ENCODE results near the gene HOXA3.

The HOXA3 gene

DNA sequence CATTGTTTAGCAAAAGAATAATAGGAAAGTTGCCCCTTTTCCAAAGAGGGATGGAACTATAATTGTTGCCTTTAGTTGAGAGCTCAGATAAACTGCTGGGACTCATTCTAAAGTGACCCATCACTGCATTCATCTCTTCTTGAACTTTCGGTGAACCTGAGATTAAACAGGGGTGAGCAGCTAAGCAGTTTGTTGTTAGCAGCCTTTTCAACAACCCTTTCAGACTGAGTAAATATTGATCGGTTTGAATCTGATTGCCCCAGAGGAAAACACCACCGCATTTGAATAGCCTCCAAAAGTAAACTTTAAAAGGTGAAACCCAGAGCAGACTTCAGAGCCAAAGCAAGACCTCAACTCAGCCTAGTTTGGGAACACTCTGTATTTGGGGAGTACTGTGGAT lies 61.3 kb downstream of the HOXA3 start:
- no peak overlapping the region for H2AFZ ChIP-seq (ENCODE audit: insufficient read depth, low read length, poor library complexity)
- no peak overlapping the region for H2BK120ac ChIP-seq (ENCODE audit: insufficient read depth, low read length, poor library complexity)
- peaks cover 15% of the 10 kb centered on the region for H3K9me3 ChIP-seq (ENCODE audit: insufficient read depth, low read depth, low read length)
- no peak overlapping the region for H3K9ac ChIP-seq (ENCODE audit: low read length)
- H2BK5ac ChIP-seq (ENCODE audit: low read depth, low read length, poor library complexity): no peak overlapping the region
- no peak overlapping the region for H3K18ac ChIP-seq (ENCODE audit: low read length)
- no peak overlapping the region for H3K14ac ChIP-seq (ENCODE audit: low read length)
- H3K23ac ChIP-seq (ENCODE audit: low read length): no peak overlapping the region
- no peak overlapping the region for H3K4me2 ChIP-seq (ENCODE audit: low read length)
- H2AK5ac ChIP-seq (ENCODE audit: low read length): no peak overlapping the region
- H4K8ac ChIP-seq (ENCODE audit: low read depth, low read length): no peak overlapping the region
- H3K4me3 ChIP-seq (ENCODE audit: low read depth, low read length): no peak overlapping the region
- no CpG with 5 or more reads among the region's 3 CpGs for WGBS (ENCODE audit: extremely low coverage, insufficient coverage, insufficient read length)
- peaks cover 0 to 3% of the 10 kb centered on the region in 2 experiments for H3K4me1 ChIP-seq (ENCODE audit: control insufficient read depth in 1 of 2, insufficient read depth in 2 of 2, low read length in 2 of 2)
- H4K12ac ChIP-seq (ENCODE audit: low read depth, low read length): no peak overlapping the region
- no peak overlapping the region for H2BK12ac ChIP-seq (ENCODE audit: low read length)
- no peak overlapping the region for H4K91ac ChIP-seq (ENCODE audit: low read depth, low read length)
- DNase-seq: no peak
- H3K27me3 ChIP-seq (ENCODE audit: insufficient read depth, low read length): peaks cover 68% of the 10 kb centered on the region
- no peaks in the 10 kb centered on the region for H3K79me1 ChIP-seq (ENCODE audit: low read length)
- no peak overlapping the region for H3K27ac ChIP-seq (ENCODE audit: low read depth, low read length)
- H3K4ac ChIP-seq (ENCODE audit: low read depth, low read length): no peak overlapping the region
- no peaks in the 10 kb centered on the region for H3K36me3 ChIP-seq (ENCODE audit: control insufficient read depth in 1 of 2, insufficient read depth in 2 of 2, low read length in 2 of 2)
- H3K79me2 ChIP-seq (ENCODE audit: control insufficient read depth, insufficient read depth, low read length, poor library complexity): no peaks in the 10 kb centered on the region

- no peak overlapping the region for H3K27ac ChIP-seq (ENCODE audit: low read depth, low read length)
- no peak overlapping the region for H2BK5ac ChIP-seq (ENCODE audit: low read depth, low read length, poor library complexity)
- H3K18ac ChIP-seq (ENCODE audit: low read length): no peak overlapping the region
- no peak overlapping the region for H4K91ac ChIP-seq (ENCODE audit: low read depth, low read length)
- no peak overlapping the region for H4K8ac ChIP-seq (ENCODE audit: low read depth, low read length)
- peaks cover 8% of the 10 kb centered on the region for H3K9me3 ChIP-seq (ENCODE audit: insufficient read depth, low read depth, low read length)
- no peak overlapping the region for H3K14ac ChIP-seq (ENCODE audit: low read length)
- no peak overlapping the region for H4K12ac ChIP-seq (ENCODE audit: low read depth, low read length)
- H3K4ac ChIP-seq (ENCODE audit: low read depth, low read length): no peak overlapping the region
- no CpG with 5 or more reads among the region's 68 CpGs for WGBS (ENCODE audit: extremely low coverage, insufficient coverage, insufficient read length)
- H3K4me1 ChIP-seq (ENCODE audit: control insufficient read depth in 1 of 2, insufficient read depth in 2 of 2, low read length in 2 of 2): no peaks in the 10 kb centered on the region
- no peak overlapping the region for H3K4me2 ChIP-seq (ENCODE audit: low read length)
- no peak overlapping the region for H2BK120ac ChIP-seq (ENCODE audit: insufficient read depth, low read length, poor library complexity)
- H3K9ac ChIP-seq (ENCODE audit: low read length): no peak overlapping the region
- H3K36me3 ChIP-seq (ENCODE audit: control insufficient read depth in 1 of 2, insufficient read depth in 2 of 2, low read length in 2 of 2): no peaks in the 10 kb centered on the region
- no peaks in the 10 kb centered on the region for H3K79me1 ChIP-seq (ENCODE audit: low read length)
- peaks cover 45% of the 10 kb centered on the region for H3K27me3 ChIP-seq (ENCODE audit: insufficient read depth, low read length)
- DNase-seq: no peak
- H2BK12ac ChIP-seq (ENCODE audit: low read length): no peak overlapping the region
- H3K4me3 ChIP-seq (ENCODE audit: low read depth, low read length): no peak overlapping the region
- no peak overlapping the region for H2AFZ ChIP-seq (ENCODE audit: insufficient read depth, low read length, poor library complexity)
- no peak overlapping the region for H2AK5ac ChIP-seq (ENCODE audit: low read length)
- H3K79me2 ChIP-seq (ENCODE audit: control insufficient read depth, insufficient read depth, low read length, poor library complexity): no peaks in the 10 kb centered on the region
- H3K23ac ChIP-seq (ENCODE audit: low read length): no peak overlapping the region
These were observed 64.1 kb downstream of the HOXA3 start for GRCh38 chr7:27088002-27088922.

DNA sequence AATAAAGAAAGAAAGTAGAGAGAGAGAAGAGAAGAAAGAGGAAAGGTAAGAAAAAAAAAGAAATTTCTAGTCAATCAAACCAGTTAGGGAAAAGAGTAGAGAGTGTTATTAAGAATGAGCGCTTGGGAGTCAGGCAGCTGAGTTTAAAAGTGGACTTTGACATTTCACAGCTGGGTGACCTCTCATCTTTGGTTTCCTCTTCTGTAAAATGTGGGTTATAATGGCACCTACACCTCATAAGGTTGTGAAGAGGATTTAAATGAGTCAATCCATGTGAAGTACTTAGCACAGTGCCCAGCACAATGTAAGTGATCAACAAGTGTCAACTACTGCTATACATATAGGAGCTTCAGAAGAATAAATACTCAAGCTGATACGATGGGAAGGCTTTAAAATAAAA lies 68.7 kb downstream of the HOXA3 start:
- Histone ChIP-seq H2BK120ac (ENCODE audit: insufficient read depth, low read length, poor library complexity) (no peak overlapping the region), H2AK5ac (ENCODE audit: low read length) (no peak overlapping the region), H4K12ac (ENCODE audit: low read depth, low read length) (no peak overlapping the region), H2AFZ (ENCODE audit: insufficient read depth, low read length, poor library complexity) (no peak overlapping the region), H3K4me2 (ENCODE audit: low read length) (no peak overlapping the region), H2BK5ac (ENCODE audit: low read depth, low read length, poor library complexity) (no peak overlapping the region), H3K79me1 (ENCODE audit: low read length) (no peaks in the 10 kb centered on the region), H3K4ac (ENCODE audit: low read depth, low read length) (no peak overlapping the region), H2BK12ac (ENCODE audit: low read length) (no peak overlapping the region), H3K9ac (ENCODE audit: low read length) (no peak overlapping the region), H4K91ac (ENCODE audit: low read depth, low read length) (no peak overlapping the region), H3K18ac (ENCODE audit: low read length) (no peak overlapping the region), H3K36me3 (ENCODE audit: control insufficient read depth in 1 of 2, insufficient read depth in 2 of 2, low read length in 2 of 2) (no peaks in the 10 kb centered on the region), H3K4me1 (ENCODE audit: control insufficient read depth in 1 of 2, insufficient read depth in 2 of 2, low read length in 2 of 2) (peaks cover 2 to 6% of the 10 kb centered on the region in 2 experiments), H3K14ac (ENCODE audit: low read length) (no peak overlapping the region), H3K4me3 (ENCODE audit: low read depth, low read length) (no peak overlapping the region), H4K8ac (ENCODE audit: low read depth, low read length) (no peak overlapping the region), H3K27me3 (ENCODE audit: insufficient read depth, low read length) (peaks cover 13% of the 10 kb centered on the region), H3K27ac (ENCODE audit: low read depth, low read length) (no peak overlapping the region), H3K9me3 (ENCODE audit: insufficient read depth, low read depth, low read length) (peaks cover 8% of the 10 kb centered on the region), H3K79me2 (ENCODE audit: control insufficient read depth, insufficient read depth, low read length, poor library complexity) (no peaks in the 10 kb centered on the region), H3K23ac (ENCODE audit: low read length) (no peak overlapping the region)
- WGBS (ENCODE audit: extremely low coverage, insufficient coverage, insufficient read length): no CpG with 5 or more reads among the region's 2 CpGs
- DNase-seq: no peak

GRCh38 chr7:27082171-27082570 lies 70.2 kb downstream of the HOXA3 start:
- Histone ChIP-seq H4K91ac (ENCODE audit: low read depth, low read length) (no peak overlapping the region), H3K4ac (ENCODE audit: low read depth, low read length) (no peak overlapping the region), H4K12ac (ENCODE audit: low read depth, low read length) (no peak overlapping the region), H2BK5ac (ENCODE audit: low read depth, low read length, poor library complexity) (no peak overlapping the region), H3K23ac (ENCODE audit: low read length) (no peak overlapping the region), H3K18ac (ENCODE audit: low read length) (no peak overlapping the region), H3K27ac (ENCODE audit: low read depth, low read length) (no peak overlapping the region), H3K4me1 (ENCODE audit: control insufficient read depth in 1 of 2, insufficient read depth in 2 of 2, low read length in 2 of 2) (peaks cover 2 to 6% of the 10 kb centered on the region in 2 experiments), H3K9me3 (ENCODE audit: insufficient read depth, low read depth, low read length) (no peaks in the 10 kb centered on the region), H3K36me3 (ENCODE audit: control insufficient read depth in 1 of 2, insufficient read depth in 2 of 2, low read length in 2 of 2) (no peaks in the 10 kb centered on the region), H2BK120ac (ENCODE audit: insufficient read depth, low read length, poor library complexity) (no peak overlapping the region), H3K4me3 (ENCODE audit: low read depth, low read length) (no peak overlapping the region), H2BK12ac (ENCODE audit: low read length) (no peak overlapping the region), H2AFZ (ENCODE audit: insufficient read depth, low read length, poor library complexity) (no peak overlapping the region), H3K79me2 (ENCODE audit: control insufficient read depth, insufficient read depth, low read length, poor library complexity) (no peaks in the 10 kb centered on the region), H3K9ac (ENCODE audit: low read length) (no peak overlapping the region), H3K79me1 (ENCODE audit: low read length) (no peaks in the 10 kb centered on the region), H3K14ac (ENCODE audit: low read length) (no peak overlapping the region), H2AK5ac (ENCODE audit: low read length) (no peak overlapping the region), H3K4me2 (ENCODE audit: low read length) (no peak overlapping the region), H3K27me3 (ENCODE audit: insufficient read depth, low read length) (no peaks in the 10 kb centered on the region), H4K8ac (ENCODE audit: low read depth, low read length) (no peak overlapping the region)
- no CpG with 5 or more reads among the region's 1 CpG for WGBS (ENCODE audit: extremely low coverage, insufficient coverage, insufficient read length)
- no peak for DNase-seq
